Measurements from ENCODE around the gene MSMO1.

DNA sequence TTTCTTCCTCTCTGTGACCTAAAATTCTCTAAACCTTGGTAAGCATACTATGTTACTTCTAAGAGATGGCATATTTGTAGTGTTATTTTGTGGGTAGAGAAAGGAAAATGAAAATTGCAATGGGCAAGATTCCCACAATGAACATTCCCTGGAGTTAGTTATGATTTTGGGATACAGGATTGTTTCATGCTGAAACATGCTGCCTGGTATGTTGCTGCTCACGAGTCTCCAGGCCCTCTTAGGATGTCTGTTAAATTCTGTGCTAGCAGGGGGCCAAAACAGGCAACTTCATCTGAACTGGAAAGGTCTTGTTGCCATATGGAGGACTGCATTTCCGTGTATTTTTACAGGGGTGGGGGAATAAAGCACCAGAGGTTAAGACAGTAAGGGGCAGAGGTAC, 18.9 kb upstream of the MSMO1 start:
- TF ChIP-seq, protein P1, sequence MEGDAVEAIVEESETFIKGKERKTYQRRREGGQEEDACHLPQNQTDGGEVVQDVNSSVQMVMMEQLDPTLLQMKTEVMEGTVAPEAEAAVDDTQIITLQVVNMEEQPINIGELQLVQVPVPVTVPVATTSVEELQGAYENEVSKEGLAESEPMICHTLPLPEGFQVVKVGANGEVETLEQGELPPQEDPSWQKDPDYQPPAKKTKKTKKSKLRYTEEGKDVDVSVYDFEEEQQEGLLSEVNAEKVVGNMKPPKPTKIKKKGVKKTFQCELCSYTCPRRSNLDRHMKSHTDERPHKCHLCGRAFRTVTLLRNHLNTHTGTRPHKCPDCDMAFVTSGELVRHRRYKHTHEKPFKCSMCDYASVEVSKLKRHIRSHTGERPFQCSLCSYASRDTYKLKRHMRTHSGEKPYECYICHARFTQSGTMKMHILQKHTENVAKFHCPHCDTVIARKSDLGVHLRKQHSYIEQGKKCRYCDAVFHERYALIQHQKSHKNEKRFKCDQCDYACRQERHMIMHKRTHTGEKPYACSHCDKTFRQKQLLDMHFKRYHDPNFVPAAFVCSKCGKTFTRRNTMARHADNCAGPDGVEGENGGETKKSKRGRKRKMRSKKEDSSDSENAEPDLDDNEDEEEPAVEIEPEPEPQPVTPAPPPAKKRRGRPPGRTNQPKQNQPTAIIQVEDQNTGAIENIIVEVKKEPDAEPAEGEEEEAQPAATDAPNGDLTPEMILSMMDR (IDR thresholded peaks at IDR 0.05; ENCODE audit: low read depth, low read length, poor library complexity, severe bottlenecking): no peak
- TF ChIP-seq EZH2phosphoT487 (IDR thresholded peaks at IDR 0.05; ENCODE audit: borderline replicate concordance, low read length): no peak

Measured in DOHH2 (cell line).